K562 (cell line): ENCODE data around the gene POLR2L. TPM values are rescaled to one million over a fixed set of nuclear protein-coding genes. Genes with fewer than 3 reads are reported as not detected.

ENCODE experiments used
- EP400 ChIP-seq: fragments of 450-650 bp; IDR thresholded peaks from 2 replicates; pipeline ENCODE4 v1.6.1; 2017; ENCODE audit warnings: antibody characterized with exemption, mild to moderate bottlenecking, moderate library complexity
- JUND ChIP-seq, 2 experiments: IDR thresholded peaks; 2 replicates in 1 of 2; 3 replicates in 1 of 2; pipeline ENCODE4 v1.6.1; 2011; ENCODE audit warnings: borderline replicate concordance in 2 of 2, low read depth in 2 of 2, low read length in 2 of 2, improper control_type of control experiment in 1 of 2, missing biosample characterization in 1 of 2, missing genetic modification characterization in 1 of 2, missing genetic modification reagents in 1 of 2
- NEUROD1 ChIP-seq: fragments of 150-350 bp; IDR thresholded peaks from 2 replicates; pipeline ENCODE4 v1.6.1; 2014; ENCODE audit warnings: borderline replicate concordance, low read length, low read depth; ENCODE audit not compliant: partially characterized antibody
- POLR2H ChIP-seq: IDR thresholded peaks from 2 replicates; pipeline ENCODE4 v1.6.1; 2016; ENCODE audit warnings: missing genetic modification characterization, low read depth, mild to moderate bottlenecking, control low read depth, missing compliant biosample characterization, moderate library complexity
- PTBP1 ChIP-seq: fragments of 200-400 bp; formaldehyde crosslinking; IDR thresholded peaks from 2 replicates; pipeline ENCODE4 v1.6.1; 2017; ENCODE audit warnings: low read depth, low read length
- RBM25 ChIP-seq: fragments of 200-400 bp; formaldehyde crosslinking; IDR thresholded peaks from 2 replicates; pipeline ENCODE4 v1.6.1; 2018; ENCODE audit warnings: low read length, low read depth, moderate library complexity; ENCODE audit not compliant: severe bottlenecking
- TAF7 ChIP-seq: fragments of 450-650 bp; IDR thresholded peaks from 2 replicates; pipeline ENCODE4 v1.6.1; 2016; ENCODE audit warnings: missing genetic modification characterization, missing compliant biosample characterization
- ZNF717 ChIP-seq: fragments of 250-450 bp; sonication (Bioruptor Pico); IDR thresholded peaks from 2 replicates; pipeline ENCODE4 v1.5.0; 2021
- polyA plus RNA-seq, 8 experiments: library from polyadenylated mRNA; depleted of rRNA in 4 of 8; stranded (reverse) in 5 of 8; unstranded in 3 of 8; fragments of >200 nt; fragmentation: Nextera tagmentation in 2 of 8; fragmentation: Illumina TruSeq in 1 of 8; extraction: Ambion mirVana in 2 of 8; extraction: Trizol in 1 of 8; gene quantifications; 2 replicates each; pipeline versions ENCODE4 v1.2.1 to v1.2.3, GENCODE V29; 2011 to 2014; ENCODE audit warnings: inconsistent platforms in 1 of 8, missing spikeins in 1 of 8
- total RNA-seq, 7 experiments: library from RNA; depleted of rRNA in 6 of 7; stranded (reverse); fragments of >200 nt in 6 of 7; fragmentation: Illumina TruSeq in 2 of 7; extraction: Trizol in 2 of 7; gene quantifications; 2 replicates each; pipeline versions ENCODE4 v1.2.1 to v1.2.3, GENCODE V29; 2011 to 2021; ENCODE audit warnings: low replicate concordance in 1 of 7
- TF ChIP-seq, protein P1 (sequence below): sonication (generic); formaldehyde crosslinking; IDR thresholded peaks from 2 replicates; pipeline ENCODE4 v1.8.1; 2023; ENCODE audit warnings: mild to moderate bottlenecking, missing genetic modification reagents
- TF ChIP-seq, protein P2 (sequence below): fragments of 200-800 bp; sonication (Bioruptor generic); IDR thresholded peaks from 2 replicates; pipeline ENCODE4 v1.6.1; 2017; ENCODE audit warnings: missing genetic modification characterization, missing compliant biosample characterization
- TF ChIP-seq, protein P3 (sequence below): fragments of 450-650 bp; IDR thresholded peaks from 2 replicates; pipeline ENCODE4 v1.6.1; 2018; ENCODE audit not compliant: partially characterized antibody
- TF ChIP-seq, protein P4 (sequence below), 3 experiments: IDR thresholded peaks in 2 of 3; conservative IDR thresholded peaks in 1 of 3; 2 replicates each; pipeline ENCODE4 v1.5.1; 2011 to 2012; ENCODE audit warnings: low read length in 3 of 3, mild to moderate bottlenecking in 3 of 3, control low read depth in 2 of 3, improper control_type of control experiment in 1 of 3, inconsistent platforms in 1 of 3, low read depth in 1 of 3, mixed read lengths in 1 of 3, moderate library complexity in 1 of 3; ENCODE audit not compliant: insufficient read depth in 2 of 3
- TF ChIP-seq, protein P5 (sequence below): fragments of 250-450 bp; sonication (Bioruptor Pico); IDR thresholded peaks from 2 replicates; pipeline ENCODE4 v1.8.0; 2021; ENCODE audit warnings: mild to moderate bottlenecking, moderate library complexity

Gene POLR2L
- total and polyA plus RNA-seq, 9 of the 15 experiments (the other 6 are each of a cell fraction or from before 2014, with no cell fraction given) = 38.3 to 688 (median 108) TPM

DNA sequence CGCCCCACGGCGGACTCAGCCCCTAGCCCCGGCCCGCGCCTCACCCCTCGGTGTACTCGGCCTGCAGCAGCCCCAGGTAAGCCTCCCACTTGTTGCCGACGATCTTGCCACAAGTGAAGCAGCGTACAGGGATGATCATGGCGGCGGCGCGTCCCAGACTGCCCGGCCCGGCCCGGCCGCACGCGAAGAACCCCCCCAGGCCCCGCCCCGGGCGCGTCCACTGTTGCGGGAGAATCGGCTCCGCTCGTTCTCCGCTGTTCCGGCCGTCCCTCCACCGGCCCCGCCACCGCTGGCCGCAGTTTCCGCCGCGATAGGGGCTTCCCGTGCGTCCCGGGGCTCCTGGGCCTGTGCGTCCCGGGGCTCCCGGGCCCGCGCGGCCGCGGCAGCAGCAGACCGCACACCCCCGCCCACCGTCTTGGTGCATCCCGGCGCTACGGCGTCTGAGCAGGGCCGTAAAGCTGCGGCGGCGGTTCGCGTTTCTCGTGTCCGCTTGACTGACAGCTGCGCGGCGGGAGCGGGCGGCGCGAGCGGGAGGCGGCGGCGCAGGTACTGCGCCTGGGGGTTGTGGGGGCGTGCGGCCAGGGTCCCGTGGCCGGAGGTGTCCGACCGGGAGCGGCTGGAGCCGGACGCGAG lies at the start of gene POLR2L, which contains the start of gene TSPAN4 (continued):
- TF ChIP-seq, protein P1, sequence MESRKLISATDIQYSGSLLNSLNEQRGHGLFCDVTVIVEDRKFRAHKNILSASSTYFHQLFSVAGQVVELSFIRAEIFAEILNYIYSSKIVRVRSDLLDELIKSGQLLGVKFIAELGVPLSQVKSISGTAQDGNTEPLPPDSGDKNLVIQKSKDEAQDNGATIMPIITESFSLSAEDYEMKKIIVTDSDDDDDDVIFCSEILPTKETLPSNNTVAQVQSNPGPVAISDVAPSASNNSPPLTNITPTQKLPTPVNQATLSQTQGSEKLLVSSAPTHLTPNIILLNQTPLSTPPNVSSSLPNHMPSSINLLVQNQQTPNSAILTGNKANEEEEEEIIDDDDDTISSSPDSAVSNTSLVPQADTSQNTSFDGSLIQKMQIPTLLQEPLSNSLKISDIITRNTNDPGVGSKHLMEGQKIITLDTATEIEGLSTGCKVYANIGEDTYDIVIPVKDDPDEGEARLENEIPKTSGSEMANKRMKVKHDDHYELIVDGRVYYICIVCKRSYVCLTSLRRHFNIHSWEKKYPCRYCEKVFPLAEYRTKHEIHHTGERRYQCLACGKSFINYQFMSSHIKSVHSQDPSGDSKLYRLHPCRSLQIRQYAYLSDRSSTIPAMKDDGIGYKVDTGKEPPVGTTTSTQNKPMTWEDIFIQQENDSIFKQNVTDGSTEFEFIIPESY (CRISPR knock-in tag) = peak; percentile 80
- TF ChIP-seq, protein P2, sequence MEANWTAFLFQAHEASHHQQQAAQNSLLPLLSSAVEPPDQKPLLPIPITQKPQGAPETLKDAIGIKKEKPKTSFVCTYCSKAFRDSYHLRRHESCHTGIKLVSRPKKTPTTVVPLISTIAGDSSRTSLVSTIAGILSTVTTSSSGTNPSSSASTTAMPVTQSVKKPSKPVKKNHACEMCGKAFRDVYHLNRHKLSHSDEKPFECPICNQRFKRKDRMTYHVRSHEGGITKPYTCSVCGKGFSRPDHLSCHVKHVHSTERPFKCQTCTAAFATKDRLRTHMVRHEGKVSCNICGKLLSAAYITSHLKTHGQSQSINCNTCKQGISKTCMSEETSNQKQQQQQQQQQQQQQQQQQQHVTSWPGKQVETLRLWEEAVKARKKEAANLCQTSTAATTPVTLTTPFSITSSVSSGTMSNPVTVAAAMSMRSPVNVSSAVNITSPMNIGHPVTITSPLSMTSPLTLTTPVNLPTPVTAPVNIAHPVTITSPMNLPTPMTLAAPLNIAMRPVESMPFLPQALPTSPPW (CRISPR knock-in tag) = peak; percentile 84
- TF ChIP-seq, protein P3, sequence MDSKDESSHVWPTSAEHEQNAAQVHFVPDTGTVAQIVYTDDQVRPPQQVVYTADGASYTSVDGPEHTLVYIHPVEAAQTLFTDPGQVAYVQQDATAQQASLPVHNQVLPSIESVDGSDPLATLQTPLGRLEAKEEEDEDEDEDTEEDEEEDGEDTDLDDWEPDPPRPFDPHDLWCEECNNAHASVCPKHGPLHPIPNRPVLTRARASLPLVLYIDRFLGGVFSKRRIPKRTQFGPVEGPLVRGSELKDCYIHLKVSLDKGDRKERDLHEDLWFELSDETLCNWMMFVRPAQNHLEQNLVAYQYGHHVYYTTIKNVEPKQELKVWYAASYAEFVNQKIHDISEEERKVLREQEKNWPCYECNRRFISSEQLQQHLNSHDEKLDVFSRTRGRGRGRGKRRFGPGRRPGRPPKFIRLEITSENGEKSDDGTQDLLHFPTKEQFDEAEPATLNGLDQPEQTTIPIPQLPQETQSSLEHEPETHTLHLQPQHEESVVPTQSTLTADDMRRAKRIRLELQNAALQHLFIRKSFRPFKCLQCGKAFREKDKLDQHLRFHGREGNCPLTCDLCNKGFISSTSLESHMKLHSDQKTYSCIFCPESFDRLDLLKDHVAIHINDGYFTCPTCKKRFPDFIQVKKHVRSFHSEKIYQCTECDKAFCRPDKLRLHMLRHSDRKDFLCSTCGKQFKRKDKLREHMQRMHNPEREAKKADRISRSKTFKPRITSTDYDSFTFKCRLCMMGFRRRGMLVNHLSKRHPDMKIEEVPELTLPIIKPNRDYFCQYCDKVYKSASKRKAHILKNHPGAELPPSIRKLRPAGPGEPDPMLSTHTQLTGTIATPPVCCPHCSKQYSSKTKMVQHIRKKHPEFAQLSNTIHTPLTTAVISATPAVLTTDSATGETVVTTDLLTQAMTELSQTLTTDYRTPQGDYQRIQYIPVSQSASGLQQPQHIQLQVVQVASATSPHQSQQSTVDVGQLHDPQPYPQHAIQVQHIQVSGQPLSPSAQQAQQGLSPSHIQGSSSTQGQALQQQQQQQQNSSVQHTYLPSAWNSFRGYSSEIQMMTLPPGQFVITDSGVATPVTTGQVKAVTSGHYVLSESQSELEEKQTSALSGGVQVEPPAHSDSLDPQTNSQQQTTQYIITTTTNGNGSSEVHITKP = peak; percentile 99
- TF ChIP-seq PTBP1 (no peak), RBM25 (no peak), NEUROD1 (peak; percentile 92), ZNF717 (no peak), EP400 (peak; percentile 48; the same call in 1 of the 2 replicates), TAF7 (tag) (peak; percentile 53; the same call in 1 of the 2 replicates), JUND (IDR thresholded peaks at IDR 0.05; ENCODE audit: borderline replicate concordance, low read depth, low read length) (peak; percentile 90), JUND (tag; IDR thresholded peaks at IDR 0.05; ENCODE audit: borderline replicate concordance, low read depth, low read length) (no peak; the same call in 2 of the 3 replicates), POLR2H (tag) (peak; percentile 96)
- TF ChIP-seq, protein P4, sequence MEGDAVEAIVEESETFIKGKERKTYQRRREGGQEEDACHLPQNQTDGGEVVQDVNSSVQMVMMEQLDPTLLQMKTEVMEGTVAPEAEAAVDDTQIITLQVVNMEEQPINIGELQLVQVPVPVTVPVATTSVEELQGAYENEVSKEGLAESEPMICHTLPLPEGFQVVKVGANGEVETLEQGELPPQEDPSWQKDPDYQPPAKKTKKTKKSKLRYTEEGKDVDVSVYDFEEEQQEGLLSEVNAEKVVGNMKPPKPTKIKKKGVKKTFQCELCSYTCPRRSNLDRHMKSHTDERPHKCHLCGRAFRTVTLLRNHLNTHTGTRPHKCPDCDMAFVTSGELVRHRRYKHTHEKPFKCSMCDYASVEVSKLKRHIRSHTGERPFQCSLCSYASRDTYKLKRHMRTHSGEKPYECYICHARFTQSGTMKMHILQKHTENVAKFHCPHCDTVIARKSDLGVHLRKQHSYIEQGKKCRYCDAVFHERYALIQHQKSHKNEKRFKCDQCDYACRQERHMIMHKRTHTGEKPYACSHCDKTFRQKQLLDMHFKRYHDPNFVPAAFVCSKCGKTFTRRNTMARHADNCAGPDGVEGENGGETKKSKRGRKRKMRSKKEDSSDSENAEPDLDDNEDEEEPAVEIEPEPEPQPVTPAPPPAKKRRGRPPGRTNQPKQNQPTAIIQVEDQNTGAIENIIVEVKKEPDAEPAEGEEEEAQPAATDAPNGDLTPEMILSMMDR (IDR thresholded peaks at IDR 0.05 in 2 of 3, conservative IDR thresholded peaks at IDR 0.05 in 1 of 3; ENCODE audit: insufficient read depth in 2 of 3, low read depth in 1 of 3, low read length in 3 of 3) = 0 out of 6 replicates have a peak, but pooled peaks of 1 of the 3 experiments have one; percentile 14
- TF ChIP-seq, protein P5, sequence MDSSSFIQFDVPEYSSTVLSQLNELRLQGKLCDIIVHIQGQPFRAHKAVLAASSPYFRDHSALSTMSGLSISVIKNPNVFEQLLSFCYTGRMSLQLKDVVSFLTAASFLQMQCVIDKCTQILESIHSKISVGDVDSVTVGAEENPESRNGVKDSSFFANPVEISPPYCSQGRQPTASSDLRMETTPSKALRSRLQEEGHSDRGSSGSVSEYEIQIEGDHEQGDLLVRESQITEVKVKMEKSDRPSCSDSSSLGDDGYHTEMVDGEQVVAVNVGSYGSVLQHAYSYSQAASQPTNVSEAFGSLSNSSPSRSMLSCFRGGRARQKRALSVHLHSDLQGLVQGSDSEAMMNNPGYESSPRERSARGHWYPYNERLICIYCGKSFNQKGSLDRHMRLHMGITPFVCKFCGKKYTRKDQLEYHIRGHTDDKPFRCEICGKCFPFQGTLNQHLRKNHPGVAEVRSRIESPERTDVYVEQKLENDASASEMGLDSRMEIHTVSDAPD (CRISPR knock-in tag) = no peak
